ENCODE results near the gene TMEM82.

GRCh38 chr1:15755021-15755645 is 12.8 kb downstream of the TMEM82 start:
- TF ChIP-seq ZNF274 (IDR thresholded peaks at IDR 0.05; ENCODE audit: low read depth, low read length) (no peak), YY1 (IDR thresholded peaks at IDR 0.05; ENCODE audit: insufficient read depth, insufficient read length) (no peak)

Measured in NT2/D1 (cell line).